ENCODE measurements around the gene HLX. TPM values are rescaled to one million over a fixed set of nuclear protein-coding genes. Genes with fewer than 3 reads are reported as not detected.

Gene HLX
- total RNA-seq, 1 donor = 19.9 TPM

DNA sequence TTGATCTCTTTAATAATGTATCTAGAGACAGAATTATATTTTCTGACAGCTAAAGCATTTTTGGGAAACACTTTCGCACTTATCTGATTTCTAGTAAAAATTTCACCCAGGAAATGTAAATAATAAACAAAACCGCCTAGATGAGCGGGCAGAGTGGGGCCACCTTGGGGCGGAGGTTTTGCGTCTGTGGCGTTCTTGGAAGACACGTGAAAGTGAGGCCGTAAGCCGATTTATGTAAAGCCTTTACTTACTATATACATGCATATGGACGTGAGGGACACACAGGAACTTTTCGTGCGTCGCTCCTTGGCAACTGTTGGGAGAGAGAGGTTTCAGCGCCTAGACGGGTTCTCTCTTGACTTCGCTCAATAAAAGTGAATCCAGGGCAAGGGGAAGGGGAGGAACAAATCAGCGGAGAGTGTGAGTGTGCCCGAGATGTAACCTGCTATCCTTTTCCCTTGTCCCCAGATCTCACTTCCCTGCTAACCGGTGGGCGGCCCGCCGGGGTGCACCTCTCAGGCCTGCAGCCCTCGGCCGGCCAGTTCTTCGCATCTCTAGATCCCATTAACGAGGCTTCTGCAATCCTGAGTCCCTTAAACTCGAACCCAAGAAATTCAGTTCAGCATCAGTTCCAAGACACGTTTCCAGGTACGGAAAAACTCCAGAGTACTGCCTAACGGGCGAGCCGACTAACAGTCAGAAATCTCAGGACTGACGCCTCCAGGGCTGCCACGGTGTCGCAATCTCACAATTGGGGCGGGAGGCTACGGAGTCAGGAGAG lies 1.7 kb downstream of the HLX start:
- TF ChIP-seq, protein P1, sequence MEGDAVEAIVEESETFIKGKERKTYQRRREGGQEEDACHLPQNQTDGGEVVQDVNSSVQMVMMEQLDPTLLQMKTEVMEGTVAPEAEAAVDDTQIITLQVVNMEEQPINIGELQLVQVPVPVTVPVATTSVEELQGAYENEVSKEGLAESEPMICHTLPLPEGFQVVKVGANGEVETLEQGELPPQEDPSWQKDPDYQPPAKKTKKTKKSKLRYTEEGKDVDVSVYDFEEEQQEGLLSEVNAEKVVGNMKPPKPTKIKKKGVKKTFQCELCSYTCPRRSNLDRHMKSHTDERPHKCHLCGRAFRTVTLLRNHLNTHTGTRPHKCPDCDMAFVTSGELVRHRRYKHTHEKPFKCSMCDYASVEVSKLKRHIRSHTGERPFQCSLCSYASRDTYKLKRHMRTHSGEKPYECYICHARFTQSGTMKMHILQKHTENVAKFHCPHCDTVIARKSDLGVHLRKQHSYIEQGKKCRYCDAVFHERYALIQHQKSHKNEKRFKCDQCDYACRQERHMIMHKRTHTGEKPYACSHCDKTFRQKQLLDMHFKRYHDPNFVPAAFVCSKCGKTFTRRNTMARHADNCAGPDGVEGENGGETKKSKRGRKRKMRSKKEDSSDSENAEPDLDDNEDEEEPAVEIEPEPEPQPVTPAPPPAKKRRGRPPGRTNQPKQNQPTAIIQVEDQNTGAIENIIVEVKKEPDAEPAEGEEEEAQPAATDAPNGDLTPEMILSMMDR (IDR thresholded peaks at IDR 0.05; ENCODE audit: insufficient read depth, low read depth, low read length) = no peak
- DNase-seq (ENCODE audit: low read depth) = peak; percentile 88
- peak overlapping the region; percentile 71 for H3K4me3 ChIP-seq (ENCODE audit: low read depth, low read length)

DNA sequence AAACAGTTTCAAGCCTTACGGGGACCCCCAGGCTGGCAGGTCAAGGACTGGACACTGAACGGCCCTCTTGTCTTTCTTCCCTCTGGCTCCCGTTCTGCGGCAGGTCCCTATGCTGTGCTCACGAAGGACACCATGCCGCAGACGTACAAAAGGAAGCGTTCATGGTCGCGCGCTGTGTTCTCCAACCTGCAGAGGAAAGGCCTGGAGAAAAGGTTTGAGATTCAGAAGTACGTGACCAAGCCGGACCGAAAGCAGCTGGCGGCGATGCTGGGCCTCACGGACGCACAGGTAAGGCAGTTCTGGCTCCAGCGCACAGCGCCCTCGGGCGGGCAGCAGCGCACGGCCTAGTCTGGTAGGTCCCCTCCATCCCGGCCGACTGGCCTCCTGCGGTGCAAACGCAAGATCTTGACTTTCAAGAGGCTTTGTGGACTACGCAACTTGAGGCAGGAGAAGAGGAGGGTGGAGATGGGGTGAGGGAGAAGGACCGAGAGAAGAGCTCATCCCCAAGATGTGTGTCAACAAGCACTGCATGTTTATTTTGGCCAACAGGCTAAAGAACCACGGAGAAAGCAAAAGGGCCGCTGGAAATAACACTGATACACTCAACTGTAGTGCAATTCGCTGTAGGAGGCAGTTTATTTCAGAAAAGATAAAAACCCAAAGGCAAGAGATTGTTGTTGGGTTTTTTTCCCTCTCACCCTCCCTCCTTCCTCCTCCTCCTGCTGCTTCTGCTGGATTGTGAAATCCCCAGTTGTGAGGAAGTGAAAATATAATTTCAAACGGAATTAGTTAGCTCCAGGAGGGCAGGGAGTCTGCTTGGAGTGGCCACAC lies 3.0 kb downstream of the HLX start:
- H3K4me3 ChIP-seq (ENCODE audit: low read depth, low read length) = peak overlapping the region; percentile 71
- TF ChIP-seq, protein P1 (IDR thresholded peaks at IDR 0.05; ENCODE audit: insufficient read depth, low read depth, low read length) = peak; percentile 7
- peak; percentile 77 for DNase-seq (ENCODE audit: low read depth)

DNA sequence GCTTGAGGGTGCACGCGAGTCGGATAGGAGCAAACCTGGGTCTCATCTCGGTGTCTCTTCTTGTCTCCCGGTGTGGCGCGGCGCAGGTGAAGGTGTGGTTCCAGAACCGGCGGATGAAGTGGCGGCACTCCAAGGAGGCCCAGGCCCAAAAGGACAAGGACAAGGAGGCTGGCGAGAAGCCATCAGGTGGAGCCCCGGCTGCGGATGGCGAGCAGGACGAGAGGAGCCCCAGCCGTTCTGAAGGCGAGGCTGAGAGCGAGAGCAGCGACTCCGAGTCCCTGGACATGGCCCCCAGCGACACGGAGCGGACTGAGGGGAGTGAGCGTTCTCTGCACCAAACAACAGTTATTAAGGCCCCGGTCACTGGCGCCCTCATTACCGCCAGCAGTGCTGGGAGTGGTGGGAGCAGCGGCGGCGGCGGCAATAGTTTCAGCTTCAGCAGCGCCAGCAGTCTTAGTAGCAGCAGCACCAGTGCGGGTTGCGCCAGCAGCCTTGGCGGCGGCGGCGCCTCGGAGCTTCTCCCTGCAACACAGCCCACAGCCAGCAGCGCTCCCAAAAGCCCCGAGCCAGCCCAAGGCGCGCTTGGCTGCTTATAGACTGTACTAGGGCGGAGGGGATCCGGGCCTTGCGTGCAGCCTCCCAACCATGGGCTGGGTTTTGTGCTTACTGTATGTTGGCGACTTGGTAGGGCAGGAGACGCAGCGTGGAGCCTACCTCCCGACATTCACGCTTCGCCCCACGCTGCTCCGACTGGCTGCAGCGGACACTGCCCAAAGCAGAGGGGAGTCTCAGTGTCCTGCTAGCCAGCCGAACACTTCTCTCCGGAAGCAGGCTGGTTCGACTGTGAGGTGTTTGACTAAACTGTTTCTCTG lies 5.1 kb downstream of the HLX start:
- no peak overlapping the region for H3K4me3 ChIP-seq (ENCODE audit: low read depth, low read length)
- DNase-seq (ENCODE audit: low read depth) = no peak
- TF ChIP-seq, protein P1 (IDR thresholded peaks at IDR 0.05; ENCODE audit: insufficient read depth, low read depth, low read length) = no peak

DNA sequence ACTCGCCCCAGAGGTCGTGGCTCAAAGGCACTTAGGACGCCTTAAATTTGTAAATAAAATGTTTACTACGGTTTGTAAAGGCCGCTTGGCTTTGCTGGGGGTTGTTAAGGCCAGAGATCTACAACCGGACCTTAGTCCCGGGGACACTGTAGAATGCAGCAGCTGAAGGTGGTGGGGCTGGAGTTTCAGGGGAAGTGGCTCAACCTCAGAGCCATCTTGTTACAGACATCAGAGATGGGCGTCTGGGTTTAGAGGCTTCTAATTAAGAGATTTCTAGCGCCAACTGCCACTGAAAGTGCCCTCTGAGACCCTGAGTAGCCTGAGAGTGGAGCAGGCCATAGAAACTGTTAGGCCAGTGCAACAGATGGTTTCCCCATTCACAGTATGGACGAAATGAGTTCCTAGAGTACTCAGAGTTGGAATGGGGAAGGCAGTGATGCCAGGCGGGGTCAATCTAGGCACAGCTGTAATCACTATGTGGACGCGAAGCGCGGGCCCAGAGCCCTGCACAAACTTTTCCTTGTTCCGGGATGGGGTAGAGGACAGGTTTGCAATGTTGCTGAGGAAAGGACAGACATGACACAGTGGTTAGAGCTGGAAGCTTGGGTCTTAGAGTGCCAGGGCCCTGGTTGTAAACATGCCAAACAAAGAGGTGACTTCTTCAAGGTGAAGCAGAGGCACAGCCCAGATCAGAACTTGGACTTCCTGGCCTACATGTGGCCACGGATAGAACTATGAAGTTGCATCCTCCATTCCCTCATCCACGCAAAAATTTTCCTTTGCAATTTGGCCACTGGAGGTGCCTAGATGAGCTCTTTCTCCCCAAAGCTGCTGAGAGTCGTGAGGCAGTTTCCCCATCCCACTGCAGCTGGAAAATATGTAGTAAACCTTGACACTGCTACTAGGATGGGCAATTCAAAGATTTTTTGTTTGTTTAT lies 6.0 kb downstream of the HLX start:
- TF ChIP-seq, protein P1 (IDR thresholded peaks at IDR 0.05; ENCODE audit: insufficient read depth, low read depth, low read length) = no peak
- no peak for DNase-seq (ENCODE audit: low read depth)

DNA sequence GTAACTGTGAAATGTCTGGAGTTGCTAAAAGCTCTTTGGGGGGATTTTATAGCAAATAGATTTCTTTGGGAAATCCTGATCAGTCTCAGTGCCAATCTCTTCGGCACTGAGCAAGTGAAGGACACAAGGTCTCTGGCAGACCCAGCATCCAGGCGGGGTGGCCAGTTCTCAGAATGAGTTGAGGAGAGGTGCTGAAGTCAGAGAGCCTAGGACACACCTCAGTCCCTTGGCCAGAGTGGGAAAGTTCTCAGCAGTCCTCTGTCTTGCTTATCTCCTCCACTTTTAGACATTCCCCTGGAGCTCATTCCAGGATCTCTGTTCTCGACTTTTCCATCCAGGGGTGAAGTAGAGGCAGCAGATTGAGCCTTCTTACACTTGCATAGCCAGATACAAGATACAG lies 6.7 kb downstream of the HLX start:
- no peak for DNase-seq (ENCODE audit: low read depth)
- TF ChIP-seq, protein P1 (IDR thresholded peaks at IDR 0.05; ENCODE audit: insufficient read depth, low read depth, low read length) = no peak
- no peak overlapping the region for H3K4me3 ChIP-seq (ENCODE audit: low read depth, low read length)

More for the DNA sequence above, 6.0 kb downstream of the HLX start:
- H3K4me3 ChIP-seq (ENCODE audit: low read depth, low read length) = no peak overlapping the region
